Mesothelial cell of epicardium (in vitro differentiated cells): ENCODE data around the gene HCN3. TPM values are rescaled to one million over a fixed set of nuclear protein-coding genes. Genes with fewer than 3 reads are reported as not detected.

Source experiments
- DNase-seq, 2 experiments: peaks; one replicate each; pipeline ENCODE4 v3.0.0; 2021; ENCODE audit warnings: low spot score in 2 of 2; ENCODE audit not compliant: unreplicated experiment in 2 of 2
- H3K27ac Mint-ChIP-seq: 2 replicates; pipeline ENCODE4 v1.8.0; 2021; ENCODE audit warnings: mixed read lengths
- H3K27me3 Mint-ChIP-seq: 2 replicates; pipeline ENCODE4 v1.8.0; 2021; ENCODE audit warnings: low read depth, mixed read lengths
- H3K36me3 Mint-ChIP-seq: 2 replicates; pipeline ENCODE4 v1.8.0; 2021; ENCODE audit warnings: mixed read lengths
- H3K4me1 Mint-ChIP-seq: 2 replicates; pipeline ENCODE4 v1.8.0; 2021; ENCODE audit warnings: mixed read lengths
- H3K4me3 Mint-ChIP-seq: 2 replicates; pipeline ENCODE4 v1.8.0; 2021; ENCODE audit warnings: mild to moderate bottlenecking, moderate library complexity, mixed read lengths
- H3K9me3 Mint-ChIP-seq: 2 replicates; pipeline ENCODE4 v1.8.0; 2021; ENCODE audit warnings: mixed read lengths
- total RNA-seq: library from RNA; stranded (reverse); gene quantifications from 3 replicates; pipeline ENCODE4 v1.2.1, GENCODE V29; 2021
- TF ChIP-seq, protein P1 (sequence below): fragments of 200-600 bp; sonication (generic); IDR thresholded peaks from one replicate; pipeline ENCODE4 v1.5.0; 2021; ENCODE audit warnings: antibody characterized with exemption; ENCODE audit not compliant: unreplicated experiment

The HCN3 gene
- total RNA-seq, 1 donor from 2014 or later: 13.1 TPM

DNA sequence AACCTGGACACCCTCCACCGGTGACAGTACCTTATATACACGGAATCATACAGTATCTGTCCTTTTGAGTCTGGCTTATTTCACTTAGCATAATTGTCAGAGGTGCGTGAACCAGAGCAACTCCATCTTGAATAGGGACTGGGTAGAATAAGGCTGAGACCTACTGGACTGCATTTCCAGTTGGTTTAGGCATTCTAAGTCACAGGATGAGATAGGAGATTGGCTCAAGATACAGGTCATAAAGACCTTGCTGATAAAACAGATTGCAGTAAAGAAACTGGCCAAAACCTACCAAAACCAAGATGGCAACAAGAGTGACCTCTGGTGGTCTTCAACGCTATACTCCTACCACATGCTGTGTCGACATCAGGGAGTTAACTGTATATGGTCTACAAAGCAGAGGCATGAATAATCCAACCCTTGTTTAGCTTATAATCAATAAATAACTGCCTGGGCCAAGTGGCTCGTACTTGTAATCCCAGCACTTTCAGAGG is 30.0 kb downstream of the HCN3 start:
- no peak for DNase-seq
- Mint-ChIP-seq H3K27me3 (no peaks in the 10 kb centered on the region), H3K27ac (peak overlapping the region; percentile 98), H3K4me3 (no peak overlapping the region), H3K36me3 (peaks cover 10% of the 10 kb centered on the region), H3K9me3 (no peaks in the 10 kb centered on the region), H3K4me1 (peaks cover 18% of the 10 kb centered on the region)
- TF ChIP-seq, protein P1, sequence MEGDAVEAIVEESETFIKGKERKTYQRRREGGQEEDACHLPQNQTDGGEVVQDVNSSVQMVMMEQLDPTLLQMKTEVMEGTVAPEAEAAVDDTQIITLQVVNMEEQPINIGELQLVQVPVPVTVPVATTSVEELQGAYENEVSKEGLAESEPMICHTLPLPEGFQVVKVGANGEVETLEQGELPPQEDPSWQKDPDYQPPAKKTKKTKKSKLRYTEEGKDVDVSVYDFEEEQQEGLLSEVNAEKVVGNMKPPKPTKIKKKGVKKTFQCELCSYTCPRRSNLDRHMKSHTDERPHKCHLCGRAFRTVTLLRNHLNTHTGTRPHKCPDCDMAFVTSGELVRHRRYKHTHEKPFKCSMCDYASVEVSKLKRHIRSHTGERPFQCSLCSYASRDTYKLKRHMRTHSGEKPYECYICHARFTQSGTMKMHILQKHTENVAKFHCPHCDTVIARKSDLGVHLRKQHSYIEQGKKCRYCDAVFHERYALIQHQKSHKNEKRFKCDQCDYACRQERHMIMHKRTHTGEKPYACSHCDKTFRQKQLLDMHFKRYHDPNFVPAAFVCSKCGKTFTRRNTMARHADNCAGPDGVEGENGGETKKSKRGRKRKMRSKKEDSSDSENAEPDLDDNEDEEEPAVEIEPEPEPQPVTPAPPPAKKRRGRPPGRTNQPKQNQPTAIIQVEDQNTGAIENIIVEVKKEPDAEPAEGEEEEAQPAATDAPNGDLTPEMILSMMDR: no peak

DNA sequence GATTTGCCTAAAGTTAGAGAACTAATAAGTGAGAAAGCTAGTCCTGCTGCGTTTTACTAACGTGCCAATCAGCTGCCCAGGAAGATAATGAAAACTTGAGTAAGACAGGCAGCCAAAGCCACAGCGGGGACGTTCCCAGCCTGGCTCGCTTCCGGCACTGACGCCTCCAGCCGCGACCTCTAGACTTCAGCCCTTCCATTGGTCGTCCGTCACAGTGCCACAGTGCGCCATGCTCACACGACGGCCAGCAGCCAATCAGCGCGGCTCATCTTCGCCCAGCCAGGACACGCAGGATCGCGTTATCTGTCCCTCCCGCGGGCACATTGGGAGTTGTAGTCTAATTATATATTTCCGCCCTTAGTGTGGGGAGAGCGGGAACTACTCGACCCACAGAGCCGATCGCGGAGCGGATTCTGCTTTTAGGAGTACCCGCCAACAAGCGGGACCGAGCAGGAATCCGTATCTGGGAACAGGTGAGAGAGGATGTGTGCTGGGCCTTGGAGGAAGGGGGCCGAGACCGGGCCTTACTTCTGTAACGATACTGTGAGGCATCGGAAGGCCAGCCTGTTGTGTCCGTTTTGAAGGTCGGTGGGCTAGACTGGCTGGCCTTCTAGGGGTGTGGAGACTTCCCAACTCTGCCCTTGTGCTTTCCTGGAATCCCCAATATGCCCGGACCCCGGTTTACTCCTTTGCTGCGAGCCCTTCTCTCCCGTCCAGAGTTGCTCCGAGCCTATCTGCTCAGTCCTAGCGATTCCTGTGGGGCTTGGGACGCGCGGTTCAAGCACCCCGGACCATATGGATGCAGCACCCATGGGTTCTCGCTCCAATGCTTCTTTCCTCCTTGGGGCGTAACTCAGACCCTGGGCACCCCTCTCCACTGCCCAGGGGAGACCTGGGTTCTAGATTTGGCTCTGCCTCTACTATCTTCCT is 31.5 kb downstream of the HCN3 start, which contains the start of gene FDPS:
Gene FDPS, plus strand, starts transcription at position 374 of the 930 bp plus-strand sequence. CDS start 924 bp downstream, outside the sequence.
- Mint-ChIP-seq H3K27me3 (no peaks in the 10 kb centered on the region), H3K9me3 (no peaks in the 10 kb centered on the region), H3K36me3 (peaks cover 19% of the 10 kb centered on the region), H3K27ac (peak within 1 kb of the TSS; percentile 98), H3K4me3 (peak within 1 kb of the TSS; percentile 96), H3K4me1 (peaks cover 18% of the 10 kb centered on the region)
- TF ChIP-seq, protein P1: no peak
- peak; percentile 86 to 90 for DNase-seq

DNA sequence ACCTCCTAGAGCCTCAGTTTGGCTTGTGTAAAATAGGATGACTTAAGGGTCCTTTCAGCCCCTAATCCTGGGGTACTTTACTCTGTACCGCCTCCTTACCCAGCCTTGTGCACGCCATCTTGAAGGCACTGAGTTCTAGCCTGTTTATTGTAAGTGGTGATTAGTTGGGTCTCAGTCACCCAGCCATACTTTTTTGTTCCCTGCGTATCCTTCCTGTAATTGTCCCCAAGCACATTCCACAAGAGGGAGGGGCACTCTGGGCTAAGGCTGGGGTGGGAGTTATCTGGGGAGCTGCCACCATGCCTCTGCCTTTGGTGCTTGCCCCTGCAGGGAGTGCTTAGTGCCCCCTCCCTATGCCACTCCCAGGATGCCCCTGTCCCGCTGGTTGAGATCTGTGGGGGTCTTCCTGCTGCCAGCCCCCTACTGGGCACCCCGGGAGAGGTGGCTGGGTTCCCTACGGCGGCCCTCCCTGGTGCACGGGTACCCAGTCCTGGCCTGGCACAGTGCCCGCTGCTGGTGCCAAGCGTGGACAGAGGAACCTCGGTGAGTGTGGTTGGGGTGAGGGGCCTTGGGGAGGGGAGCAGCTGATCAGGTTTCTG is 32.3 kb downstream of the HCN3 start:
- TF ChIP-seq, protein P1: no peak
- Mint-ChIP-seq H3K36me3 (peaks cover 19% of the 10 kb centered on the region), H3K27ac (peak overlapping the region; percentile 98), H3K4me3 (peak overlapping the region; percentile 96), H3K4me1 (peaks cover 18% of the 10 kb centered on the region), H3K27me3 (no peaks in the 10 kb centered on the region), H3K9me3 (no peaks in the 10 kb centered on the region)
- no peak for DNase-seq

DNA sequence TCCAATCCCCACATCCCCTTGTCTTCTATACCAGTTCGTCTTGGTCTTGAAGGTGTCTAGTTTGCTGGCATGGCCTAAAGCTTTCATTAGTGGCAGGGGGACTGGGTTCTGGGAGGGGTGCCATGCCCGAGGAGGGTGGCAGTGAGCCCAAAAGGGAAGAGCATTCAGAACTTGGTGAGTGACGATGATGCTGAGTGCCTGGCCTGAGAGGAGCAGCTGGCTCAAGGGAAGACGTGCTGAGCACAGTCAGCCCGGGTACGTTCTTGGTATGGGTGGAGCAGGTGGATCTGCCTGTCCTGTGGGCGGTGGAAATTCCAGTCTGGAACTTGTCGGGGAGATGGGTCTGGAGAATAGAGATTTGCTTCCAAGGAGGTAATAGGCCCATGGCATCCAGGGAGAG is 36.0 kb downstream of the HCN3 start:
- Mint-ChIP-seq H3K27me3 (no peaks in the 10 kb centered on the region), H3K36me3 (peaks cover 23% of the 10 kb centered on the region), H3K4me3 (no peak overlapping the region), H3K4me1 (peaks cover 17% of the 10 kb centered on the region), H3K27ac (peak overlapping the region; percentile 63), H3K9me3 (no peaks in the 10 kb centered on the region)
- DNase-seq: no peak
- TF ChIP-seq, protein P1: no peak

DNA sequence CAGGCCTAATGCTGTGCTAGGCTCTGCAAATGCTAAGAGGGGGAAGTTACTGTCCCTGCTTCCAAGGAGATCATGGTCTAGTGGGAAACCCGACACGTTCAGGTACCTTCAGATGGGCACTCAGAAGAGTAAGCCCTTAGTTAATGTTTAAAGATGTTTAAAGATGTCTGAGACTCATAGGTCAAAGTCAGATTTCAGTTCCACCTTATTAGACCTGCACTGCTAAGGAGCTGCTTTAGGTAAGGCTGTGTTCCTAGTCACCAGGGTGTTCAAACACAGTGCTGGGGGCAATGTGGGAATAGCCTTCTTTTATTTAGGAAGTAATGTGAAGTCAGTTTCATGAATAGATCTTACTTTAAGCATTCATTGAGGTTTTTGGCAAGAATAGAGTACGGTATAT is 39.7 kb downstream of the HCN3 start:
- H3K9me3 Mint-ChIP-seq: no peaks in the 10 kb centered on the region
- no peak overlapping the region for H3K4me3 Mint-ChIP-seq
- no peak overlapping the region for H3K27ac Mint-ChIP-seq
- TF ChIP-seq, protein P1: no peak
- no peak for DNase-seq
- peaks cover 23% of the 10 kb centered on the region for H3K36me3 Mint-ChIP-seq
- peaks cover 19% of the 10 kb centered on the region for H3K4me1 Mint-ChIP-seq
- H3K27me3 Mint-ChIP-seq: no peaks in the 10 kb centered on the region
